Smooth muscle cell (in vitro differentiated cells): ENCODE data around the gene ARHGAP15. TPM values are rescaled to one million over a fixed set of nuclear protein-coding genes. Genes with fewer than 3 reads are reported as not detected.
A peak's percentile ranks its signal among the peaks of the same experiment; 100 is the strongest.

Experiments
- DNase-seq: peaks from one replicate; lab custom pipeline; 2025; ENCODE audit not compliant: unreplicated experiment; lab: John Stamatoyannopoulos, UW
- H2AFZ ChIP-seq: fragments of 200-600 bp; sonication (generic); 2 replicates; pipeline ENCODE4 v1.6.0; 2016; ENCODE audit warnings: antibody characterized with exemption, low read depth, mild to moderate bottlenecking
- H3F3A ChIP-seq: fragments of 200-600 bp; sonication (generic); 2 replicates; pipeline ENCODE4 v1.6.0; 2017; ENCODE audit warnings: antibody characterized with exemption, low read depth
- H3K27ac ChIP-seq: fragments of 200-600 bp; sonication (generic); 2 replicates; pipeline ENCODE4 v1.5.1; 2016; ENCODE audit warnings: low read depth, mild to moderate bottlenecking
- H3K27me3 ChIP-seq: fragments of 200-600 bp; sonication (generic); 2 replicates; pipeline ENCODE4 v1.6.1; 2016; ENCODE audit warnings: low read depth, mild to moderate bottlenecking
- H3K36me3 ChIP-seq: fragments of 200-600 bp; sonication (generic); 2 replicates; pipeline ENCODE4 v1.5.1; 2016; ENCODE audit warnings: low read depth
- H3K4me1 ChIP-seq: fragments of 200-600 bp; sonication (generic); 2 replicates; pipeline ENCODE4 v1.5.1; 2016; ENCODE audit warnings: low read depth
- H3K4me2 ChIP-seq: fragments of 200-600 bp; sonication (generic); 2 replicates; pipeline ENCODE4 v1.6.0; 2016; ENCODE audit warnings: mild to moderate bottlenecking
- H3K4me3 ChIP-seq: fragments of 200-600 bp; sonication (generic); 2 replicates; pipeline ENCODE4 v1.5.1; 2016; ENCODE audit warnings: mild to moderate bottlenecking
- H3K79me2 ChIP-seq: fragments of 200-600 bp; sonication (generic); 2 replicates; pipeline ENCODE4 v1.6.0; 2016; ENCODE audit warnings: low read depth, mild to moderate bottlenecking
- H3K9ac ChIP-seq: fragments of 200-600 bp; sonication (generic); 2 replicates; pipeline ENCODE4 v1.6.0; 2016; ENCODE audit warnings: low read depth
- H3K9me3 ChIP-seq: fragments of 200-600 bp; sonication (generic); replicated peaks from 2 replicates; pipeline ENCODE4 v1.5.1; 2016; ENCODE audit warnings: low read depth
- H4K20me1 ChIP-seq: fragments of 200-600 bp; sonication (generic); 2 replicates; pipeline ENCODE4 v1.6.0; 2016; ENCODE audit warnings: low read depth
- WGBS: methylation state at CpG from one replicate; pipeline ENCODE4 v1.1.7; 2016; ENCODE audit warnings: low lambda C conversion rate; 5-methylcytosine and 5-hydroxymethylcytosine counted together
- polyA plus RNA-seq: library from polyadenylated mRNA; unstranded; fragments of >200 nt; fragmentation: Nextera tagmentation; extraction: Ambion mirVana; gene quantifications from 2 replicates; pipeline ENCODE4 v1.2.1, GENCODE V29; 2016
- total RNA-seq: library from RNA; depleted of rRNA; stranded (reverse); fragments of >200 nt; gene quantifications from 2 replicates; pipeline ENCODE4 v1.2.3, GENCODE V29; 2014
- TF ChIP-seq, protein P1 (sequence below): fragments of 200-600 bp; sonication (generic); IDR thresholded peaks from 2 replicates; pipeline ENCODE4 v1.5.1; 2017; ENCODE audit warnings: borderline replicate concordance, mild to moderate bottlenecking, antibody characterized with exemption; ENCODE audit not compliant: insufficient read depth, poor library complexity, severe bottlenecking

ARHGAP15 gene
- total and polyA plus RNA-seq, 2 experiments from 2014 or later, result not detected

DNA sequence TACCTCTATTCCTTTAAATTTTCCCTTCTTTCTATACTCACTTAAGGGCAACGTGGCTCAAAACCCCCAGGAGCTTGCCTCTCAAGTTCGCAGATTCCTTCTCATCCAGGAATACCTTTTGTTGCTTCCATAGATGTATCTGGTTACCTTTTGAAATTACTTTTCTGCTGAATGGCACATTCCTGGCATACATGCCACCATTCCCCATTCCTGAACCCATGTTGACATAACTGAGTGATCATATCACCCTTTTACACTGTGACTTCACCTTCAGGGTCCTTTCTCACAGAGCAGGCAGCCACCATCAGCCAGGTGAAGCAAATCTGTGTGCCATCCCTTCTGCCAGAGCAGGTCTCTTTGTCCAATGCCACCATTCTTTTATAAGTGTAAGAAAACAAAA lies 615.8 kb downstream of the ARHGAP15 start:
- no peaks in the 10 kb centered on the region for H3K36me3 ChIP-seq

DNA sequence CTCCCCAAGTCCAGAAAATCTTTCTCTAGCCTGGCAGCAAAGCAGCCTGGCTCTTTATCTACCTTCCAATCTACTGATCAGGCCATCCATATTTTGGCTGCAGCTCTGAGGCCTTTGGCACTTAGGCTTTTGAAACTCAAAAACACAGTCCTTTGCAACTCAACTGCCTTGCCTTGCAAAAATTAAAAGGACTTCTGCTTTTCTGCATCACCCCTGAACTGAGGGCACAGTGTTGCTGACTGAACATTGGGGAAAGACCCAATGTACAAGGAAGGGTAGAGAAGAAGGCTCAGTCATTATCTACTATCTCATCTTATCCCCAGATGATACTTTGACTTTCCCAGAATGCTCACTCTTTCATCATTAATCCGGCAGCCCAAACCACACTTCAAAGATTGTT lies 625.5 kb downstream of the ARHGAP15 start:
- Histone ChIP-seq H3K4me1 (peaks cover 4% of the 10 kb centered on the region), H3K4me3 (no peak overlapping the region), H4K20me1 (no peaks in the 10 kb centered on the region), H3K9me3 (no peaks in the 10 kb centered on the region), H2AFZ (no peak overlapping the region), H3K79me2 (no peaks in the 10 kb centered on the region), H3K27ac (no peak overlapping the region), H3K36me3 (no peaks in the 10 kb centered on the region), H3K27me3 (no peaks in the 10 kb centered on the region), H3K4me2 (no peak overlapping the region), H3K9ac (no peak overlapping the region), H3F3A (no peaks in the 10 kb centered on the region)
- TF ChIP-seq, protein P1, sequence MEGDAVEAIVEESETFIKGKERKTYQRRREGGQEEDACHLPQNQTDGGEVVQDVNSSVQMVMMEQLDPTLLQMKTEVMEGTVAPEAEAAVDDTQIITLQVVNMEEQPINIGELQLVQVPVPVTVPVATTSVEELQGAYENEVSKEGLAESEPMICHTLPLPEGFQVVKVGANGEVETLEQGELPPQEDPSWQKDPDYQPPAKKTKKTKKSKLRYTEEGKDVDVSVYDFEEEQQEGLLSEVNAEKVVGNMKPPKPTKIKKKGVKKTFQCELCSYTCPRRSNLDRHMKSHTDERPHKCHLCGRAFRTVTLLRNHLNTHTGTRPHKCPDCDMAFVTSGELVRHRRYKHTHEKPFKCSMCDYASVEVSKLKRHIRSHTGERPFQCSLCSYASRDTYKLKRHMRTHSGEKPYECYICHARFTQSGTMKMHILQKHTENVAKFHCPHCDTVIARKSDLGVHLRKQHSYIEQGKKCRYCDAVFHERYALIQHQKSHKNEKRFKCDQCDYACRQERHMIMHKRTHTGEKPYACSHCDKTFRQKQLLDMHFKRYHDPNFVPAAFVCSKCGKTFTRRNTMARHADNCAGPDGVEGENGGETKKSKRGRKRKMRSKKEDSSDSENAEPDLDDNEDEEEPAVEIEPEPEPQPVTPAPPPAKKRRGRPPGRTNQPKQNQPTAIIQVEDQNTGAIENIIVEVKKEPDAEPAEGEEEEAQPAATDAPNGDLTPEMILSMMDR, result no peak
- WGBS, result 74% methylated on average over 1 of the region's 1 CpG
- no peak for DNase-seq

More for the DNA sequence above, 615.8 kb downstream of the ARHGAP15 start:
- no peak for DNase-seq
- no peaks in the 10 kb centered on the region for H3K27me3 ChIP-seq
- H3K4me1 ChIP-seq, result no peaks in the 10 kb centered on the region
- no peaks in the 10 kb centered on the region for H4K20me1 ChIP-seq
- H3K79me2 ChIP-seq, result no peaks in the 10 kb centered on the region
- no peaks in the 10 kb centered on the region for H3F3A ChIP-seq
- no peak overlapping the region for H3K4me2 ChIP-seq
- 80% methylated on average over 2 of the region's 2 CpGs for WGBS
- TF ChIP-seq, protein P1, result no peak
- no peaks in the 10 kb centered on the region for H3K9me3 ChIP-seq
- H3K27ac ChIP-seq, result no peak overlapping the region
- H2AFZ ChIP-seq, result no peak overlapping the region
- no peak overlapping the region for H3K9ac ChIP-seq
- no peak overlapping the region for H3K4me3 ChIP-seq

DNA sequence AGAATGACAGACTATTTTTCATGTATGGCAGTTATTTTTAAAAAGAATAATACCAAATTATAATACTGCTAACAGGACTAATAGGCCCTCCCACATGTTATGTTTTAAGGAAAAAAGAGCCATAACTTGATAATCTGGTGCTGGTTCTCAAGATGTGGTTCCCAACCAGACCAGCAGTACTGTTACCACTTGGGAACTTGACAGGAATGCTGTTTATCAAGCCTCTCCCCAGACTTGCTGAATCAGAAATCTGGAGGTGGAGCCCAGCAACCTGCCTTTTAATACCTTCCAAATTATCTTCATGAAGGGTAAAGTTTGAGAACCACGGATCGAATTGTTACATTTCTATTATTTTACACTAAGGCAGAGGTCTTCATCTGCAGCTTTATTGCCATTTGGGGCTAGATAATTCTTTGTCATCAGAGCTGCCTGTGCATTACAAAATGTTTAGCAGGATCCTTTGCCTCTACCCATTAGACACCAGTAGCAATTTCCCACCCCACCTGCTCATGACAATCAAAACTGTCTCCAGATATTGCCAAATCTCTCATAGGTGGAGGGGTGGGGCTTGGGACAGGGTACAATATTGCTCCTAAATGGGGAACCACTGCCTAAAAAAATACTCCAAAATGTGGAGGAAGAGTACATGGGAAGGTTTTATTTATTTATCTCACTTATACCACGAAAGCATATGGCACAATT lies 629.6 kb downstream of the ARHGAP15 start:
- 71% methylated on average over 3 of the region's 3 CpGs for WGBS
- H2AFZ ChIP-seq, result no peak overlapping the region
- no peak for DNase-seq

More for the DNA sequence above, 629.6 kb downstream of the ARHGAP15 start:
- Histone ChIP-seq H3K4me1 (peaks cover 9% of the 10 kb centered on the region), H3K27me3 (no peaks in the 10 kb centered on the region), H3K79me2 (no peaks in the 10 kb centered on the region), H3K4me2 (no peak overlapping the region), H3K4me3 (no peak overlapping the region), H4K20me1 (no peaks in the 10 kb centered on the region), H3F3A (no peaks in the 10 kb centered on the region), H3K36me3 (no peaks in the 10 kb centered on the region), H3K9ac (no peak overlapping the region), H3K9me3 (no peaks in the 10 kb centered on the region), H3K27ac (peak overlapping the region; percentile 34)
- TF ChIP-seq, protein P1, result no peak
